ENCODE results near the gene BACH2. TPM values are rescaled to one million over a fixed set of nuclear protein-coding genes. Genes with fewer than 3 reads are reported as not detected.

BACH2 gene
- total and polyA plus RNA-seq, 7 donors, result under 0.01 to 5.6 (median 1.4) TPM

- H3K4me1 ChIP-seq, result no peaks in the 10 kb centered on the region
- TF ChIP-seq EP300 (IDR thresholded peaks at IDR 0.05) (no peak), POLR2AphosphoS5 (IDR thresholded peaks at IDR 0.05) (no peak), POLR2A (IDR thresholded peaks at IDR 0.05) (no peak), CTCF (IDR thresholded peaks at IDR 0.05) (no peak)
- 92% methylated on average over 4 of the region's 4 CpGs for WGBS, 2 donors
- intact Hi-C loops (cut with DNase I), result no loop called here
- H3K27me3 ChIP-seq, result no peaks in the 10 kb centered on the region
- H3K4me3 ChIP-seq, result no peak overlapping the region
- no peaks in the 10 kb centered on the region for H3K9me3 ChIP-seq
- H3K36me3 ChIP-seq, result no peaks in the 10 kb centered on the region
- H3K27ac ChIP-seq, result no peak overlapping the region
- no peak for DNase-seq
Observed at GRCh38 chr6:90146024-90146423, 150.6 kb downstream of the BACH2 start.

- 78 to 80% methylated on average over 3 of the region's 3 CpGs for WGBS, 2 donors
- TF ChIP-seq CTCF (IDR thresholded peaks at IDR 0.05), result no peak
- no peak for TF ChIP-seq POLR2A (IDR thresholded peaks at IDR 0.05)
- TF ChIP-seq EP300 (IDR thresholded peaks at IDR 0.05), result no peak
- no peak for TF ChIP-seq POLR2AphosphoS5 (IDR thresholded peaks at IDR 0.05)
- no peak overlapping the region for H3K27ac ChIP-seq
- H3K4me1 ChIP-seq, result no peaks in the 10 kb centered on the region
- H3K4me3 ChIP-seq, result no peak overlapping the region
- H3K9me3 ChIP-seq, result no peaks in the 10 kb centered on the region
- intact Hi-C loops (cut with DNase I), result no loop called here
- no peak for DNase-seq
- H3K27me3 ChIP-seq, result no peaks in the 10 kb centered on the region
- no peaks in the 10 kb centered on the region for H3K36me3 ChIP-seq
Observed at GRCh38 chr6:90144928-90145555, 151.6 kb downstream of the BACH2 start.

GRCh38 chr6:90144396-90144795 is 152.2 kb downstream of the BACH2 start:
- Histone ChIP-seq H3K9me3 (no peaks in the 10 kb centered on the region), H3K4me1 (no peaks in the 10 kb centered on the region), H3K27me3 (no peaks in the 10 kb centered on the region), H3K36me3 (no peaks in the 10 kb centered on the region), H3K27ac (no peak overlapping the region), H3K4me3 (no peak overlapping the region)
- 62 to 72% methylated on average over 3 of the region's 3 CpGs for WGBS, 2 donors
- no peak for DNase-seq
- TF ChIP-seq POLR2A (IDR thresholded peaks at IDR 0.05), result no peak
- TF ChIP-seq CTCF (IDR thresholded peaks at IDR 0.05), result no peak
- no peak for TF ChIP-seq EP300 (IDR thresholded peaks at IDR 0.05)
- no peak for TF ChIP-seq POLR2AphosphoS5 (IDR thresholded peaks at IDR 0.05)
- intact Hi-C loops (cut with DNase I), result no loop called here

GRCh38 chr6:90140683-90141082 is 156.0 kb downstream of the BACH2 start:
- H3K27ac ChIP-seq, result no peak overlapping the region
- 96 to 99% methylated on average over 1 of the region's 1 CpG for WGBS, 2 donors
- no peak overlapping the region for H3K4me3 ChIP-seq
- H3K36me3 ChIP-seq, result no peaks in the 10 kb centered on the region
- no peaks in the 10 kb centered on the region for H3K9me3 ChIP-seq
- H3K27me3 ChIP-seq, result no peaks in the 10 kb centered on the region
- TF ChIP-seq POLR2AphosphoS5 (IDR thresholded peaks at IDR 0.05), result no peak
- no peak for TF ChIP-seq POLR2A (IDR thresholded peaks at IDR 0.05)
- no peak for TF ChIP-seq EP300 (IDR thresholded peaks at IDR 0.05)
- TF ChIP-seq CTCF (IDR thresholded peaks at IDR 0.05), result no peak
- H3K4me1 ChIP-seq, result peaks cover 0 to 8% (median 0%) of the 10 kb centered on the region in 4 donors
- intact Hi-C loops (cut with DNase I), result no loop called here
- DNase-seq, result no peak
